Measurements from ENCODE around the gene HSPB3.
"Not testable (repeated sequence)": the region's sequence is repeated elsewhere in the genome, so short reads cannot be mapped to it uniquely, and the experiment has no call there.

HSPB3 gene, protein sequence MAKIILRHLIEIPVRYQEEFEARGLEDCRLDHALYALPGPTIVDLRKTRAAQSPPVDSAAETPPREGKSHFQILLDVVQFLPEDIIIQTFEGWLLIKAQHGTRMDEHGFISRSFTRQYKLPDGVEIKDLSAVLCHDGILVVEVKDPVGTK

DNA sequence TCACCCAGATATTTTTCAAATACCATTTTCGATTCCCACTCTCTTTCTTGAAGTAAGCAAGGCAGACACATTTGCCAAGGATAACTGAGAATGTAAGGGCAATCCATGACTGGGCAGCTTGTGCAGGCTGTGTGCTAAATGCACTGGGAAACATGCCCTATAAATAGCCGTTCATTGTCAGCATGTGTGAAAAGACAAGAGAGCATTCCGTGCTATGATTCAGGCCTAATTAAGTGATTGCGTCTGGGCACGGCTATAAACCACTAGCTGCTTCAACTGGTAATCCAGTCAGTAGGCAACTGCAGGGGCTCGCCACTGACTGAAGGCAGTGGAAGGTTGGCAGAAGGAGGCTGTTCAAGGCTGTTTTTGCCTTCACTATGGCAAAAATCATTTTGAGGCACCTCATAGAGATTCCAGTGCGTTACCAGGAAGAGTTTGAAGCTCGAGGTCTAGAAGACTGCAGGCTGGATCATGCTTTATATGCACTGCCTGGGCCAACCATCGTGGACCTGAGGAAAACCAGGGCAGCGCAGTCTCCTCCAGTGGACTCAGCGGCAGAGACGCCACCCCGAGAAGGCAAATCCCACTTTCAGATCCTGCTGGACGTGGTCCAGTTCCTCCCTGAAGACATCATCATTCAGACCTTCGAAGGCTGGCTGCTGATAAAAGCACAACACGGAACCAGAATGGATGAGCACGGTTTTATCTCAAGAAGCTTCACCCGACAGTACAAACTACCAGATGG, at the start of gene HSPB3:
TSS of gene HSPB3 (plus strand) at position 287 of the 745 bp plus-strand sequence. CDS start at position 378, 91 bp downstream.
- no peak for DNase-seq (ENCODE audit: low spot score)

DNA sequence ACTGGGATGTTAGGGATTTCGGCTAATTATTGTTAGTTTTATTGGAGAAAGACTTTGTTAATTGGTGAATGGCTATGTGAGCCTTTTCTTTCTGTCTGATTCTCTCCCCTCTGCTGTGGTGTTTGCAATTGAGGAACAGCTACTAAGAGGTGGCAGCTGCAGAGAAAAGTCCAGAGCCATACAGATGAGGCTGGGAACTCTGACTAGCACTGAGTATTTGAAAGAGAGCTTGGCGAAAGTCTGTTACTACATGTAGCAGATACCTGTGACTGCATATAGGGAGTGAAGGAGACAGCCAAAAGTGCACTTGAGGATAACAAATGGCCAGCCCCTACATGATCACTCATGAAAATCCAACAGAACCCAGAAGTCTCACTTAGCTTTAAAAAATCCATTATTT, 44.3 kb upstream of the HSPB3 start:
- DNase-seq (ENCODE audit: low spot score): no peak

DNA sequence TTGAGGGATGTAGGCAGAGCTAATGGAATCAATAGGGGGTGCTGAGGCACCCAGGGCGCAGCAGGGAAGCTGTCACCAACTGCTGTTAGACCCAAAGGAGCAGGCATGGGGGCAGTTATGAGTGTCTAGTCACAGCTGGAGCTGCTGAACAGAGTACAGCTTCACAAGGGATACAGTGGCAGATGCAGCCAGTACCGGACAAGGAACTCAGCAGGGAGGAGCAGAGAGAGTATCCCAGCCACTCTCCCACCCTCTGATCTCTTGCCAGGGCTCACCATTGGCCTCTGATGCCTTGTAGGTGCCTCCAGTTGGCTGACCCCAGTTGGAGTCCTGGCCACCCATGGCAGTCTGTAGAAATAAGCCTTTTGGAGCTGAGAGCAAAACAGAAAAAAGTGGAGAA, 42.6 kb upstream of the HSPB3 start:
- DNase-seq (ENCODE audit: low spot score): no peak

DNA sequence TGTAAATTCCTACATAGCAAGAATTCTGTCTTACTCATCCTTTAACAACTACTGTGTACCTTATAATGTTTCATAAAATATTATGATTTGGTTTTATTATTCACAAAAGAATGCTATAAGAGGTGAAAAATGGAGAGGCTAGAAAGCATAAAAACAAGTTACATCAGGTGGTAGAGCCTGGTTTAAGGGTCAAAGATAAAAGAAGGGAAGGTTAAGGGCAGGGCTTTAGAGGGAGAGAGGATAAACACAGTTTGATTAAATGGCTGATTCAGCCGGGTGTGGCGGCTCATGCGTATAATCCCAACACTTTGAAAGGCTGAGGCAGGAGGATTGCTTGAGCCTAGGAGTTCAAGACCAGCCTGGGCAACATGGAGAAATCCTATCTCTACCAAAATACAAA, 40.4 kb upstream of the HSPB3 start:
- DNase-seq (ENCODE audit: low spot score): no peak

DNA sequence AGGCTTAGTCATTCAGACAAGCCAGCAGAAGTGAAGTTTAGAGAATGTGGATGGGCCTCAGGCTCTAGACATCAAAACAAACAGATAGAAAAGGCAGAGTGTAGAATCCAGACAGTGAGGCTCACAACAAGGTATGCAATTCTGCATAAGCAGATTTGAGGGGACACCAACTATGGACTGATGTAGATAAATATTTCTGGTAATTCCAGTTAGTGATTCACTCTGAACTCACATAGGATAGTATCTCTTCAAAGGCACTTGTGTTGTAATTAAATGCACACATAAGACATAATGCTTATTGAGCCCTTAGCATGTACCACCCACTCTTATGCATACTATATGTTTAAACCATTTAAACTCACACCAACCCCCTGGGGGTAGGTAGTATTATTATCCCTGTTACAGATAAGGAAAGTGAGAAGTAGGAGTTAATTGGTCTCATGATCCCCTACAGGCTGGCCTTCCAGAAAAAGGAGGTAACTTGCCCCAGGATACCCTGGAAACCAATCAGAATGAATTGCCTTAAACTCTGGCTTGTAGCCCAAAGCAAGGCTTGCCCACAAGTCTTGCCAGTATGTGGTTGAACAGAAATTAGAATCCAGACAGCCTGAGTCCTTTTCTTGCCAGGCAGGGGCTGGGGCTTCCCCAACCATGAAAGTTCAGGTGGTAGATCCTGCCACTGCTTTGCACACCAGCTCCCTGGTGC, 39.5 kb upstream of the HSPB3 start:
- DNase-seq (ENCODE audit: low spot score): no peak

DNA sequence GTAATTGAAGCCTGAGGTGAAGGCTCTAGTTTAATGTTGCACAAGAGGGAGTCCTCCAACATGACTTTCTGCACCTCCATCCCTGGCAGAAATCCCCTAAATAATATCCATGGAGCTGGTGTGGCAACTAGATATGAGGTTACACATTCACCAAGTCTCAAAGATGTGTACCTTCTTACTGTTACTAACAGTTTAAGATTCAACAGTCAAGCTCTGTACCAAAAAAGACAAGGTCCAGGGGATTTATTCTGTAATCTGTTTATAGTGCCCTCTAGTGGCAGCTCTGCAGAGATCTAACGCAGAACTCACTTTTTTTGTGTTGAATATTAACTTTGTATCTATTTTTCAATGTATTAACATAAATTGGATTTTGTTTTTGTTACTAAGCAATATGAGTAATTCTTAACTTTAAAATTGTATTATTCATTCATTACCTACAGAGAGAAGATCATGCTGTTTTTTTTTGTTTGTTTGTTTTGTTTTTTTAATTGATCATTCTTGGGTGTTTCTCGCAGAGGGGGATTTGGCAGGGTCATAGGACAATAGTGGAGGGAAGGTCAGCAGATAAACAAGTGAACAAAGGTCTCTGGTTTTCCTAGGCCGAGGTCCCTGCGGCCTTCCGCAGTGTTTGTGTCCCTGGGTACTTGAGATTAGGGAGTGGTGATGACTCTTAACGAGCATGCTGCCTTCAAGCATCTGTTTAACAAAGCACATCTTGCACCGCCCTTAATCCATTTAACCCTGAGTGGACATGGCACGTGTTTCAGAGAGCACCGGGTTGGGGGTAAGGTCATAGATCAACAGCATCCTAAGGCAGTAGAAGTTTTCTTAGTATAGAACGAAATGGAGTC, 35.7 kb upstream of the HSPB3 start:
- peak; percentile 53 for DNase-seq (ENCODE audit: low spot score)

DNA sequence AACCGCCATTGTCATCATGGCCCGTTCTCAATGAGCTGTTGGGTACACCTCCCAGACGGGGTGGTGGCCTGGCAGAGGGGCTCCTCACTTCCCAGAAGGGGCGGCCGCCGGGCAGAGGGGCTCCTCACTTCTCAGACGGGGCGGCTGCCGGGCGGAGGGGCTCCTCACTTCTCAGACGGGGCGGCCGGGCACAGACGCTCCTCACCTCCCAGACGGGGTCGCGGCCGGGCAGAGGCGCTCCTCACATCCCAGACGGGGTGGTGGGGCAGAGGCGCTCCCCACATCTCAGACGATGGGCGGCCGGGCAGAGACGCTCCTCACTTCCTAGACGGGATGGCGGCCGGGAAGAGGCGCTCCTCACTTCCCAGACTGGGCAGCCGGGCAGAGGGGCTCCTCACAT, 35.0 kb upstream of the HSPB3 start:
- DNase-seq (ENCODE audit: low spot score): not testable (repeated sequence)

DNA sequence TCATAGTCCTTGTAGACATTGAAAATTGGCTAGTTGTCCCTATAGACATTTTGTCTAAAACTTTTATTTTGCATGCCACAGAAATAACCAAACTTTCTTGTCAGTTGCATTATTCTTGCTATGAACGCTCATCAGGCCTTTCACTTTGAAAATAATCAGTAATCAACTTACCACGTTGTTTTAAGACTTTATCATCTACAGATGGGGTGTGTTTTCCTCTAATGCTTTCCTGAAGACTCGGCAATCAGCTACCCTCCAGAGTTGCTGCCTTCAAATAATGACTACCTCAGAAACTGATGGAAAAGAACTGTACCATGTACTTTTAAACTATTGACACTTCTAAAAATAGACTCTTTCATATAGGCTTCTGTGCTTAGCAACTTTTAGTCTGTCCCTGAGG, 33.5 kb upstream of the HSPB3 start:
- no peak for DNase-seq (ENCODE audit: low spot score)

DNA sequence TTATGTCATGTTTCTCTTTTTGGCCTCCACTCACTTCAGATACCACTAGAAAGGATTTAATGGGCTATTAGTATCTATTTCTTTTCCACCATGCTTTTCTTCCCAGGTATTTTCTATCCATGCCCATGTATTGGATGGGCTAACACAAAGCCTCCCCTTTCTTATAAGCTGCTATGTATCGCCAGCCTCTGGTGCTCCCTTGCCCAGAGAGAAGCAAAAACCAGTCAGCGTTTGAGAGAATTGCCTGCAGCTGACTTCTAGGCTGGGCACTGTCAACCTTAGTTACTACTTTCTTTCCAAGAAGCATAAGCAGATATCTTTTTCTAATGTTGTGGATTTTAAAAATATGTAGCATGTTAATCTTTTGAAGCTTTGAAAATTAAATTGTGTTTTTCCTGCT, 30.2 kb upstream of the HSPB3 start:
- no peak for DNase-seq (ENCODE audit: low spot score)

DNA sequence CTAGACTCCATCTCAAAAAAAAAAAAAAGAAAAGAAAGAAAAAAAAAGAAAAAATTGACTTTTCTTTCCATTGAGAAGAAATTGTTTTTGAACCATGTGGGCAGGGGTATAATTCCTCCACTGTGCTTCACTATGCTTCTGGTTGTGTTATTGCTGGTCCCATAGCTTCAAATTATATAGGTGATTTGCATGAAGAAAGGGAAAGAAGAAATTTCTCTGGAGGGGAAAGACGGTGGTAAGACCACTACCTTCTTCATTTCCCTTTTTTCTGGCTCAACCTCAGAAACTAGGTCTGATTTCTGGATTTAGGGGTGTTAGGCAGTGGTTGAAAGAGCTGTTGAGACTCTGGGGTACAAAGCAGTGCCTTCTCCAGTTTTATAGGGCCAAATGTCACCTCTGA, 29.3 kb upstream of the HSPB3 start:
- DNase-seq (ENCODE audit: low spot score): no peak

DNA sequence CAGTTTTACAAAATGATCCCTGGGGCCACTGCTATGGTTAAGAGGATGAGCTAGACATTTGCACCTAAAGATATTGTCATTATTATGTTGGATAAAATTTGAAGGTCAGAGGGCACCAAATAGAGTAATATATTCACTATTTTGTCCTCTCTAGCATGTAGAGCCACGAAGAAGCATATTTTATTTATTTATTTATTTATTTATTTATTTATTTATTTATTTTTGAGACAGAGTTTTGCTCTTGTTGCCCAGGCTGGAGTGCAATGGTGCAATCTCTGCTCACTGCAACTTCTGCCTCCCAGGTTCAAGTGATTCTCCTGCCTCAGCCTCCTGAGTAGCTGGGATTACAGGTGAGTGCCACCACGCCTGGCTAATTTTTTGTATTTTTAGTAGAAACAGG, 20.8 kb upstream of the HSPB3 start:
- not testable (repeated sequence) for DNase-seq (ENCODE audit: low spot score)

DNA sequence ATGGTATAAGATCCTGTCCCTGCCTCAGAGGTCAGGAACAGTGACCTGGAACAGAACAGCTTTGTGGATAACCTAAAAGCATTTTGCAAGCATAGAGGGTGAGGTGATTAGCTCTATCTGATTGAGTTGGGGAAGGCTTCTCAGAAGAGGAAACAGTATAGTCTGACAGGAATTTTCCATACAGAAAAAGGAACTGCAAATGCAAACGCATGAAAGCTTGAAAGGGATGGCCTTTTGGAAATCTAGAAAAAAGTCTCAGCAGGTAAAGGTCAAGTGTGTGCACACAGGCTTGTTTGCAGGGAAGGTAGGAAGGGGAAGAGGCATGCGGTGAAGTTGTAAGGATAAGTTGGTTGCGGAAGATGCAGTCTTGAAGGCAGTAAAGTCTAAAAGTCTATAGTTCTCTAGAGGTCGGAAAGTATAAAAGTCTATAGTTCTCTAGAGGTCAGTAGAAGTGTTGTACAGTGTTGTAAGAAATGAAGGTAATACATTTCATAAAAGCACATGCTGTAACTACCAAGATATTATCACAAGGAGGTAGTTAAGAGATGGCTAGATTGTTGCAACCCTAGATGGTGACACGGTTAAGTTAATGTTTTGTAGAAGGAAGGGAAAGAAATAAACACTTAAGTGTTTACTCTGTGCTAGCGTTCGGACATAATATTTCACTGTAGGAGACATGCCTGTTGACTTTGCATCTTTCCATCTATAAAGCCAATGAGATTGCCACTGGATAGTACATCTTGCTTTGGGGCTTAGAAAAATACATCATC, 16.7 kb upstream of the HSPB3 start:
- DNase-seq (ENCODE audit: low spot score): no peak

DNA sequence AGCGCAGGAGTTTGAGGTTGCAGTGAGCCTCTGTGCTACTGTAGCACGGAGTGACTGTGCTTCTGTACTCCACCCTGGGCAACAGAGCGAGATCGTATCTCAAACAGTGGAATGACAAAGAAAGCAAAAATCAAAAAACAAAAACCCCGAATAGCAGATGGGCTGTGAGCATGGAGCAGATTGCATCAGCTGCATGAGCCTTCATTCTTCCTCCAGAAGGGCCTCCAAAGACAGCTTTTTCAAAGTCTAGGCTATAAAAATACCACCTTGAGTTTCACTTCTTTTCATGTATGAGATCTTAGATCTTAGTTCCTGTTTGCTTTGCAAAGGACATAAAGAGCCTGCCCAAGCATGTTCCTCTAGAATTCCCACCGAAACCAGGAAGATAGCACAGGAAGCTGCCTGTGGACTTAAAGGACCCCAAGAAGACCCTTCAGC, 15.0 kb upstream of the HSPB3 start:
- no peak for DNase-seq (ENCODE audit: low spot score)

DNA sequence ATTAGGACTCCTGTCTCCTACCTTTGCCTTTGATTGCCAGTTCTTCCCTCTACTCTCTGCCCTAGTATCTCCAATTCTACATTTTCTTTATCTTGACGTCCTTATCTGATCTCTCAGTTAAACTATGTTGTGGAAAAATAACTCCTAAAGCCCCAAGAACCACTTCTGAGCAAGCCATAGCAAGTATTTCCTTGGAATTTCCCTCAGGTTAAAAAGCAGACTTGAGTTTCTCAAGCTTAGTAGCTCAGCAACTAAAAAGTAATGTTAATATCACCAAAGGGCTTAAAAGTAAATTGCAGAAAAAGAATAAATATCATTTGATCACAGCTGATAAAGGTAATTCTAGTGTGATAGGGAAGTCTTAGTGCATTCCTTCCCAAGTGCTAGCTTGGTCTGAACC, 13.2 kb upstream of the HSPB3 start:
- DNase-seq (ENCODE audit: low spot score): no peak

DNA sequence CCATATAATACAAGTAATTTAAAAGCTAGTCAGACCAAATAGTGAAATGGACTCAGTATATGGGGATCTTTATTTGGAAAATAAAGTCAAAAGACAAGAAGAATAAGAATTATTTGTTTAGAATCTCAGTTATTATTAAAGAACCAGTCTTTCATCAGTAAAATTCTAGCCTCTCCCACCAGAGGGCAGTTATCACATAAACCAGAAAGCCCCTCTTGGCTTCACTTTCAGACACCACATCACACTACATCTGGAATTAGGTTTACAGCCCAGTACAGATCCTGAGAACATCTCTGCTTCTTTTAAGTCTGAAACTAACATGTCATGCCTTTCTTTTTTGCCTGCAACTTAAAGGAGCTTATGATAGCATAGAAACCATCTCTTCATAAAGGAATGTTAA, 12.2 kb upstream of the HSPB3 start:
- no peak for DNase-seq (ENCODE audit: low spot score)

DNA sequence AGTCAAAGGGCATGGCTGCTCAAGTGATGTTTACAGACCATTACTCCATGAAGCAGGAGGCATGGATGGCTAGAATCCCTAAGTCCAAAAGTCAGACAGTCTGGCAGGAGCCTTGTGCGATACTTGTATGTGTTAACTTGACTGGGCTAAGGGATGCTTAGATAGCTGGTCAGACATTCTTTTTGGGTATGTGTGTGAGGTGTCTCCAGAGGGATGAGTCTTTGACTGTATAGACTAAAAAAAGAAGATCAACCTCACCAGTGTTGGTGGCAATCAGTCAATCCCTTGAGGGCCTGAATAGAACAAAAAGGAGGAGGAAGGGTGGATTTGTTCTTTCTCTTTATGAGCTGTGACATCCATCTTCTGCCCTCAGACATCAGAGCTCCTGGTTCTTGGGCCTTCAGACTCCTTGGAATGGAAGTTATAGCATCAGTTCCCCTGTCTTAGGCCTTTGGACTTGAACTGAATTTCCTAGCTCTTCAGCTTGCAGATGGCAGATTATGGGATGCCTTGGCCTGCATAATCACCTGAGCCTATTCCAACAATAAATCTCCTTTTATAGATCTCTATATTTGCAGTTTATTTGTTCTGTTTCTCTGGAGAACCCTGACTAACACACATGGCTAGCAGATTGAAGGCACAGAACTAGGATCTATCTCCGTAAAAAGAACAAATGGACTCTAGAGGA, 9.7 kb upstream of the HSPB3 start:
- no peak for DNase-seq (ENCODE audit: low spot score)

DNA sequence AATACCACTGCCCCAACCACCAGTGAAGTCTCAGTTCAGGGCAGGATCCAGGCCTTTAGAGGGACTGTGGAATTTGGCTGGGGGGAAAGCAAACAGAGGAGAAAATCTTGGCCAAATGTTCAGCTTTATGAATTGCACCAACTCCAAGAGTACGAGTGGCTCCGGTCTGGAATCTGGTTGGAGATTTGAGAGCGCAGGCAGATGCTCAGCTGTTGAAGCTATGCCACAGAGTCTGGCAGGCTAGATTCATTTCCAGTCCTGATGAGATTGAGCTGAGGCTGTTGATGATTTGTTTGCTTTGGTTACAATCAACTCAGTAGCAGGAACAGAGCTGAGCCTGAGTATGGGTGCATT, 9.1 kb upstream of the HSPB3 start:
- DNase-seq (ENCODE audit: low spot score): no peak

DNA sequence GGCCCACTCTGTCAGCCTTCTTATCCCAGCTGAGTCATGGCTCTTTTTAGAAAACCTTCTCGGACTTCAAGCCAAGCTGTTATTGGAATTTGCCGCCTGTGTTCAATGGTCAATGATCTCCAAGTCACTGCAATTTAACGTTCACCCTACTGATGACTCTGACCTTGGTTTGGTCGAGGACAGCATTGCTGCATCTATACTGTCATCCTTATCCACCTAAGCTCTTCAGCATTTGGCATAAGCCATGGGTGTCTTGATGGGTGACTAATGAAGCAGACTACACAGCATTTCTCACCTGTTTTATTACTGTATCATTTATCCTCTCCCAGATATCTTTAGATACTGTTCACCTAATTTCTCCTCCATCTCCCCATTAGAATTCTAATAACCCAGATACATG, 5.6 kb upstream of the HSPB3 start:
- DNase-seq (ENCODE audit: low spot score): no peak

DNA sequence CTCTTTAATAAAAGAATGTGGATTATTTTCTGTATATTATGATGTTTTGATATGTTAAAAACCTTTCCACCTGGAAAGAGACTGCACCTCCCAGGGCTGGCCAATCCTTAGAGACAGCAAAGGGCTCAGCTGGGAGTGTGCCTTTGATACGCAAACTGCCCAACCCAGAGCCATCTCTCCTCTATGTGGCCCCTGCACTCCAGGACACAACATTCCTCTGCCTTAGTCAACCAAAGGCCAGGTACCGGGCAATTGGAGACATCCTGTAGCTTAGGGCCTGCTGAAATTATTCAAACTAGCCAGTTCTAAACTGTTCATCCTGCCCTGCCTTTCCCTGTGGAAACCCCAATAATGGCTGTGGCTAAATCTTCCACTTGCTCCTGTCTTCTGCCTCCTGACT, 5.0 kb upstream of the HSPB3 start:
- DNase-seq (ENCODE audit: low spot score): no peak

DNA sequence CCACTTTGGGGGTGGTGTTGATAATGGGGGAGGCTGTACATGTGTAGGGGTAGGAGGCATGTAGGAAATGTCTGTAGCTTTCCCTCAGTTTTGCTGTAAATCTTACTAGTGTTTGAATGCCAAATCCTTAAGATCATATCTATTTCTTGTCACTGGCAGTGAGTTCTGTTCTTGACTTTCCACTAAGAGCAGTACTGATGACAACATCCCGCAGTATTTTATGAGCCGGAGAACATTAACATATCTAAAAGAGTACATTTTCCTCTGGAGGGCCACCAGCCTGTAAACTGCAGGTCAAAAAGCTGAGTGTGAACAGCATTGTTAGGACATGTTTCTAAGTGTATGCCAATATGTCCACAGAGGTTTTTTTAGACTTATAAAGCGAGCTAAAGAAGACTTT, 2.5 kb upstream of the HSPB3 start:
- DNase-seq (ENCODE audit: low spot score): no peak

DNA sequence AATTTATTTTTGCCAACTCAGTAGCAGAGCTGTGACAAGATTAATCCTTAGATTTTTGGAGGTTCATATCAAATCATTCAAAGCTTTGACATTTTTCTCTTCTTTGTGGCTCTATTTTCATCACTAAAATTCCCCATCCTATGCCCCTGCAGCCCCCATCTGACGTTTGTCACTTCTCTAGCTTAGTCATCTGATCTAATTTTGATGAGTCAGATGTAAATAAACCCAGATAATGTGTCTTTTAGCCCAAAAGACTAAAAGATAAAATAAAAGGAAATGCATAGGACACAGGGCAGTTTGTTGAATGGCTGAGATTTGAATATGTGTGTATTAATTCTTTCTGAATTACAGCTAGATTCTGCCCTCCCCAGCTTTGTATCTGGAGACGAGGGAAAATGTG, 897 bp upstream of the HSPB3 start:
- DNase-seq (ENCODE audit: low spot score): no peak

All from CD4-positive, alpha-beta T cell treated with Interleukin-15 for 4 hours (primary cell).